HG03575 (cell line): Measurements from ENCODE around the gene PSMB2.

Source experiments
- ATAC-seq: cut with Tn5 transposase; IDR thresholded peaks from one replicate; pipeline ENCODE4 v1.9.1; 2021; ENCODE audit not compliant: unreplicated experiment, insufficient number of reproducible peaks, low FRiP score; ENCODE audit errors: extremely low read depth

PSMB2 gene

GRCh38 chr1:35576061-35576765 lies 65.1 kb downstream of the PSMB2 start:
- ATAC-seq: no peak

GRCh38 chr1:35575416-35575958 lies 65.8 kb downstream of the PSMB2 start:
- ATAC-seq: no peak

GRCh38 chr1:35574655-35575415 lies 66.5 kb downstream of the PSMB2 start:
- ATAC-seq: no peak

- ATAC-seq: no peak
Measured at GRCh38 chr1:35574125-35574654, 67.1 kb downstream of the PSMB2 start.

GRCh38 chr1:35573198-35574124 lies 67.9 kb downstream of the PSMB2 start, which contains the start of gene TFAP2E:
Gene TFAP2E, plus strand, starts transcription at chr1:35573314. Its CDS starts 264 bp downstream, at chr1:35573578.
- ATAC-seq: no peak

GRCh38 chr1:35572296-35572695 lies 69.0 kb downstream of the PSMB2 start:
- no peak for ATAC-seq

- ATAC-seq: no peak
Measured at GRCh38 chr1:35571263-35571662, 70.1 kb downstream of the PSMB2 start.

GRCh38 chr1:35570589-35571137 lies 70.7 kb downstream of the PSMB2 start:
- no peak for ATAC-seq

DNA sequence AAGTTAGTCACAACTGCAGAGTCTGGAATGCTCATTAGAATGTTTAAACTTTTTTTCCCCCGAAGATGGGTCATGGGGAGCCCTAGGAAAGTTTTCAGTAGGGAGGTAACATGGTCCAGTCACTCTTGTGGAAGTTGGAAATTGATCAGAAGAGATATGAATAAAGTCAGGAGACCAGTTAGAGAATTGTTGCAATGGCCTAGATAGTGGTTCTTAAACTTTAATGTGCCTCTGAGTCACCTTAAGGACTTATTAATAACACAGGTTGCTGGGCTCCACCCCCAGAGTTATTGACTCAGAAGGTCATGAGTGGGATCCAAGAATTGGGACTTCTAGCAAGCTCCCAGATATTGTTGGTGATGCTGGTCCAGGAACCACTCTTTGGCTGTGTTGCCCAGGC lies 71.4 kb downstream of the PSMB2 start:
- ATAC-seq: no peak

DNA sequence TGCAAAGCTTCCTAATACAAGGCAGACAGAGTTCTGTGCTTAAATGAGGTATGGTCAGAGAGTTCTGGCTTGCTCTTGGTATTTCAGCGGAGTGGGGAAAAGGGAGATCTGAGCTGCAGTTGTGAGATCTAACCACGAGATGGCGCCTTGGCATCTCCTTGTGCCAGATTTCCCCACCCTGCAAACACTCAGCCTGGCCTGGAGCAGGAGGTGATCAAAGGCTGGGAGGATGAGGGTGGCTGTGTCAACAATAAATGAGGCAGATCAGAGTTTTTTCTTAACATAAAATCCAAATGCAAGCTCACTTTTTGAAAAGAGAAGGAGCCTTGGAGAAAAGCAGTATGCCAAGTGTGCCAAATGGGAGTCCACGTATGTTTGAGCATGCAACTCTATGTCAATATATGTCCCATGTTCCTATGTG lies 72.3 kb downstream of the PSMB2 start:
- no peak for ATAC-seq

GRCh38 chr1:35567947-35568558 lies 73.3 kb downstream of the PSMB2 start:
- no peak for ATAC-seq

DNA sequence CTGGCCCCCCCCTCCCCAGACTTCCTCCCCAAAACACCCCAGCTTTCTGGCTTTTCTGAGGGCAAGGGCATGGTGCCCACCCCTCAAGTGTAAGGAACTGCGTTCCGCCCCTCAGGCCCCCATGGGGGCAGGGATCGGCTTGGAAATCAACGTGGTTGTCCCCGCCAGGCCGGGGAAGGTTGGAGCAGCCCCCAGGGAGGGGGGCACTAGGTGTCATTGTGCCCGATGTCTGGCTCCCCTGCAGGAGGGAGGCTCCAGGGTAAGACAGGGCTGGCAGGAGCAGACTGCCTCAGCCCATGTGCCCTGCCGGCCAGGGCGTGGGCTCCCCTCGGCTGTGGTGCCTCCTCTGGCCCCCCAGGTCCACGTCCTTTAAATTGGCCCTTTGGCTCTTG lies 75.6 kb downstream of the PSMB2 start:
- ATAC-seq: no peak

DNA sequence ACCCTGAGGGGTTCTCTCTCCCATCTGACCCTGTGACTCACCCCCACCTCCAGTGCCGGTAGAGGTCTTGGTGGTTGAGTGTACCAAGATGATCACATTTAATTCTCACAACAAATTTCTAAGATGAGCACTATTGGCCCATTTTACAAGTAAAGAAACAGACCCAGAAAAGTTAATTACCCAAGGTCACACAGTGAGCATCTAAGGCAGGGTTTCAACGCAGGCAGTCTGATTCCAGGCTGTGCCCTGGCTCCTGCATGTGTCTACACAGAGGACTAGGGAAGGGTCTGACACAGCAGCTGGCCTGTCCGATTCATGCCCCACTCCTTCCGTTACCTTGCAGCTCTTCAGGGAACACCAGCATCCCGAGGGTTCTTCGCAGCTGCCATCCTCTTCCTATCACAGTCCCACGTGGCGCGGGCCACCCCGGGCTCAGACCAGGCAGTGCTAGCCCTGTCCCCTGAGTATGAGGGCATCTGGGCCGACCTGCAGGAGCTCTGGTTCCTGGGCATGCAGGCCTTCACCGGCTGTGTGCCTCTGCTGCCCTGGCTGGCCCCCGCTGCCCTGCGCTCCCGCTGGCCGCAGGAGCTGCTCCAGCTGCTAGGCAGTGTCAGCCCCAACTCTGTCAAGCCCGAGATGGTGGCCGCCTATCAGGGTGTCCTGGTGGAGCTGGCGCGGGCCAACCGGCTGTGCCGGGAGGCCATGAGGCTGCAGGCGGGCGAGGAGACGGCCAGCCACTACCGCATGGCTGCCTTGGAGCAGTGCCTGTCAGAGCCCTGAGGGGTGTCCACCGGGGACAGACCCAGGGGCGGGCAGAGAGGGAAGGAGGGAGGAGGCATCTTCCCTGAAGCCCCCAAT lies 76.2 kb downstream of the PSMB2 start:
- ATAC-seq: no peak

DNA sequence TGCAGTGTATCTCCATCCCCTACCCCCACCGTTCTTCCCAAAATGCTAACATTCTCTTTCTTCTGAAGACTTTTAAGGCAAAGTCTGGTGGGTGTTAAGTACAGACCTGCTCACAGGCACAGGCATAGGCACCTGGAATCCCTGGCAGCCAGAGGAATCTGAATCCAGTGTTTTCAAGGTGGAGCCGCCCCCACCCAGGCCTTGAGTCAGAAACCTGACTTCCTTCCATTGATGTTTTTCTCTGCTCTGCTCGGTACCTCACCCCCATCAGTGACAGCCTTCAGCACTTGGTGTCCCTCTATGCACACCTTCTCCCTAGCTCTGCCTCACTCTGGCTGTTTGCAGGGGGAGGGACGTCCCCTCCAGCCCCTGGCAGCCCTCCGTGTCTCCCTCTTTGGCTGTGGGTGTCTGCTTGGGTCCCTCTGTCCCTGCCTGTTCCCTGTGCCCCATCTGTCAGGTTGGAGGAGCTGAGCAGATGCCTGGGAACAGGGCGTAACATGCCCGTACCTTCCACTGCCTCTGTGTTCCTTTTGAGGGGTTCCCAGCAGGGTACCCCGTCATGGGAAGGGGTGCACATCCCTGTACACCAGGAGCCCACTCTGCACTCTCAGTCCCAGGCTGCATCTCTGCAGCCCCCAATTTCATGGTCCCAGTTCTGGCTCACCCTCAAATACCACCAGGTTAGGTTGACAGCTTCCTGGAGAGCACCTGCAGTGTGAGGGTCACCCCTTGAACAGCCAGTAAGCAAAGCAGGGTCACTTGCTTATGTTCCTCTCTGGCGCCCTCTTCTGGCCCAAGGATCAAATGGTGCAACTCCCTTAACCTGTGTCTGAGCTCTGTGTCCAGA lies 77.1 kb downstream of the PSMB2 start:
- no peak for ATAC-seq

DNA sequence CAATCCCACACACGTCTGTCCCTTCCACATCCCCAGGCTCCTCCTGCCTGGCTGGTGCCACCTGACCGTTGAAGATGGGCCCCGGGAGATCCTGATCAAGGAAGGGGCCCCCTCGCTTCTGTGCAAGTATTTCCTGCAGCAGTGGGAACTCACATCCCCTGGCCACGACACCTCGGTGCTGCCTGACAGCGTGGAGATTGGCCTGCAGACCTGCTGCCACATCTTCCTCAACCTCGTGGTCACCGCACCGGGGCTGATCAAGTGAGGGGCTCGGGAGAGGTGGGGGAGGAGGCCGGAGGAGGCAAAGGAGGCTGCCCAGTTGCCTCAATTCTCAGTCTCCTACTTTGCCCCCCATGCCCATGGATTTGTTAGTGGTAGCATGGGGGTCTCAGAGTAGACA lies 78.2 kb downstream of the PSMB2 start:
- no peak for ATAC-seq

GRCh38 chr1:35561972-35562680 lies 79.2 kb downstream of the PSMB2 start:
- ATAC-seq: no peak
